K562 (cell line): ENCODE measurements around the gene URM1.

Source experiments
- CCNT2 ChIP-seq: IDR thresholded peaks from 2 replicates; pipeline ENCODE4 v1.6.1; 2011; ENCODE audit warnings: borderline replicate concordance, low read depth, mild to moderate bottlenecking, moderate library complexity, mixed read lengths, low read length; ENCODE audit not compliant: insufficient read length; ENCODE audit errors: extremely low read depth
- ELK3 ChIP-seq: fragments of 450-650 bp; formaldehyde crosslinking; IDR thresholded peaks from 2 replicates; pipeline ENCODE4 v1.4.0; 2020; ENCODE audit warnings: mild to moderate bottlenecking
- FOXJ3 ChIP-seq: sonication (generic); formaldehyde crosslinking; IDR thresholded peaks from 2 replicates; pipeline ENCODE4 v1.4.0; 2020; ENCODE audit warnings: mild to moderate bottlenecking, missing genetic modification reagents
- KDM4B ChIP-seq, 2 experiments: fragments of 450-650 bp in 1 of 2; sonication (generic) in 1 of 2; IDR thresholded peaks; 2 replicates each; pipeline ENCODE4 v1.6.1; 2016 to 2017; ENCODE audit warnings: borderline replicate concordance in 2 of 2, antibody characterized with exemption in 1 of 2, low read depth in 1 of 2, mild to moderate bottlenecking in 1 of 2
- MAFG ChIP-seq: fragments of 450-650 bp; conservative IDR thresholded peaks from 2 replicates; pipeline ENCODE4 v1.6.1; 2016; ENCODE audit warnings: missing genetic modification characterization, missing compliant biosample characterization
- SRF ChIP-seq, 2 experiments: fragments of 250-450, 450-650 bp in 1 of 2; sonication (Bioruptor Pico) in 1 of 2; sonication (generic) in 1 of 2; formaldehyde crosslinking; IDR thresholded peaks; 2 replicates each; pipeline versions ENCODE4 v1.5.0 to v1.5.1; 2020 to 2022; ENCODE audit warnings: mild to moderate bottlenecking in 1 of 2, missing genetic modification reagents in 1 of 2

GRCh38 chr9:128405780-128406171 lies 34.6 kb downstream of the URM1 start:
- TF ChIP-seq KDM4B (IDR thresholded peaks at IDR 0.05; ENCODE audit: borderline replicate concordance in 2 of 2, low read depth in 1 of 2) (no peak), SRF (CRISPR knock-in tag; IDR thresholded peaks at IDR 0.05) (no peak), ELK3 (CRISPR knock-in tag) (no peak), MAFG (tag) (no peak), FOXJ3 (CRISPR knock-in tag) (no peak), CCNT2 (no peak)
